Activated CD8-positive, alpha-beta memory T cell treated with anti-CD3 and anti-CD28 coated beads, Interleukin-2, amount 50 U/mL, for 1 hour (primary cell): ENCODE results near the gene KCTD19.

Source experiments
- DNase-seq: peaks from one replicate; pipeline ENCODE4 v3.0.0-alpha.2; 2020; ENCODE audit errors: extremely low read depth

KCTD19 gene

GRCh38 chr16:67258161-67258835 is 68.2 kb downstream of the KCTD19 start:
- DNase-seq: no peak

- no peak for DNase-seq
Observed at GRCh38 chr16:67257486-67258160, 68.9 kb downstream of the KCTD19 start.

GRCh38 chr16:67256701-67257230 is 69.8 kb downstream of the KCTD19 start:
- no peak for DNase-seq

- no peak for DNase-seq
Observed at GRCh38 chr16:67255553-67256221, 70.9 kb downstream of the KCTD19 start.

- no peak for DNase-seq
Observed at GRCh38 chr16:67254801-67255552, 71.6 kb downstream of the KCTD19 start.

GRCh38 chr16:67252609-67253497 is 73.7 kb downstream of the KCTD19 start:
- DNase-seq: no peak

GRCh38 chr16:67250045-67250327 is 76.6 kb downstream of the KCTD19 start:
- DNase-seq: no peak

- no peak for DNase-seq
Observed at GRCh38 chr16:67249178-67250044, 77.1 kb downstream of the KCTD19 start.

GRCh38 chr16:67248401-67249177 is 78.0 kb downstream of the KCTD19 start, which contains the start of gene SLC9A5:
Gene SLC9A5 (plus strand): TSS chr16:67248979. CDS start chr16:67249015, 36 bp downstream.
- DNase-seq: no peak

GRCh38 chr16:67248073-67248400 is 78.5 kb downstream of the KCTD19 start:
- no peak for DNase-seq

- peak; percentile 82 for DNase-seq
Observed at GRCh38 chr16:67247192-67248072, 79.1 kb downstream of the KCTD19 start, which contains the start of gene FHOD1. Gene FHOD1 (minus strand): TSS chr16:67247481. CDS start chr16:67247410, 71 bp downstream.

GRCh38 chr16:67246756-67247191 is 79.8 kb downstream of the KCTD19 start:
- no peak for DNase-seq

GRCh38 chr16:67246081-67246755 is 80.3 kb downstream of the KCTD19 start:
- no peak for DNase-seq

GRCh38 chr16:67245674-67246080 is 80.9 kb downstream of the KCTD19 start:
- DNase-seq: no peak

- DNase-seq: no peak
Observed at GRCh38 chr16:67245186-67245585, 81.4 kb downstream of the KCTD19 start.

GRCh38 chr16:67244387-67245185 is 82.0 kb downstream of the KCTD19 start:
- peak; percentile 62 for DNase-seq

- no peak for DNase-seq
Observed at GRCh38 chr16:67243481-67243880, 83.1 kb downstream of the KCTD19 start.
